Mesenchymal stem cell (in vitro differentiated cells and primary cell): ENCODE measurements around the gene PAX5.

Source experiments
- DNase-seq: peaks from one replicate; pipeline ENCODE4 v3.0.0-alpha.2; 2013
- H2AFZ ChIP-seq: one replicate; pipeline ENCODE4 v1.6.1; 2013; ENCODE audit warnings: low read depth, mild to moderate bottlenecking, control low read depth, inconsistent platforms, low read length, moderate library complexity
- H2AK5ac ChIP-seq: 2 replicates; pipeline ENCODE4 v1.6.1; 2013; ENCODE audit warnings: low read length, moderate library complexity, mild to moderate bottlenecking, inconsistent platforms; ENCODE audit not compliant: severe bottlenecking
- H2BK120ac ChIP-seq: one replicate; pipeline ENCODE4 v1.6.1; 2013; ENCODE audit warnings: low read depth, mild to moderate bottlenecking, inconsistent platforms, low read length, moderate library complexity
- H2BK12ac ChIP-seq, 2 experiments: one replicate each; pipeline ENCODE4 v1.6.1; 2013; ENCODE audit warnings: inconsistent platforms in 2 of 2, low read length in 2 of 2, mild to moderate bottlenecking in 2 of 2, moderate library complexity in 2 of 2, control low read depth in 1 of 2
- H2BK15ac ChIP-seq: one replicate; pipeline ENCODE4 v1.6.1; 2013; ENCODE audit warnings: mild to moderate bottlenecking, low read depth, inconsistent platforms; ENCODE audit not compliant: poor library complexity, severe bottlenecking
- H2BK5ac ChIP-seq: 2 replicates; pipeline ENCODE4 v1.6.1; 2013; ENCODE audit warnings: low read depth, mild to moderate bottlenecking, low read length, control low read depth, inconsistent platforms; ENCODE audit not compliant: poor library complexity, severe bottlenecking
- H3K14ac ChIP-seq, 2 experiments: one replicate each; pipeline ENCODE4 v1.6.1; 2013; ENCODE audit warnings: inconsistent platforms in 2 of 2, low read length in 2 of 2, control low read depth in 1 of 2, mild to moderate bottlenecking in 1 of 2, moderate library complexity in 1 of 2
- H3K18ac ChIP-seq, 2 experiments: one replicate each; pipeline ENCODE4 v1.6.1; 2013; ENCODE audit warnings: inconsistent platforms in 2 of 2, low read length in 2 of 2, control low read depth in 1 of 2, low read depth in 1 of 2, mild to moderate bottlenecking in 1 of 2
- H3K23ac ChIP-seq, 2 experiments: one replicate each; pipeline ENCODE4 v1.6.1; 2013; ENCODE audit warnings: inconsistent platforms in 2 of 2, low read length in 2 of 2, mild to moderate bottlenecking in 2 of 2, moderate library complexity in 2 of 2, control low read depth in 1 of 2
- H3K27ac ChIP-seq: 2 replicates; pipeline ENCODE4 v1.5.1; 2013; ENCODE audit warnings: mild to moderate bottlenecking, moderate library complexity, low read length, control low read depth, inconsistent platforms; ENCODE audit not compliant: poor library complexity, severe bottlenecking
- H3K27me3 ChIP-seq, 2 experiments: 2 replicates each; pipeline versions ENCODE4 v1.6.1 to v1.7.0; 2013; ENCODE audit warnings: low read length in 2 of 2, mild to moderate bottlenecking in 2 of 2, moderate library complexity in 2 of 2, control low read depth in 1 of 2, inconsistent platforms in 1 of 2; ENCODE audit not compliant: control insufficient read depth in 1 of 2, insufficient read depth in 1 of 2
- H3K36me3 ChIP-seq, 2 experiments: 2 replicates each; pipeline versions ENCODE4 v1.6.1 to v1.7.0; 2013; ENCODE audit warnings: low read length in 2 of 2, control low read depth in 1 of 2, inconsistent platforms in 1 of 2, low read depth in 1 of 2, mild to moderate bottlenecking in 1 of 2; ENCODE audit not compliant: insufficient read depth in 2 of 2, control insufficient read depth in 1 of 2
- H3K4ac ChIP-seq, 2 experiments: one replicate each; pipeline ENCODE4 v1.6.1; 2013; ENCODE audit warnings: inconsistent platforms in 2 of 2, low read length in 2 of 2, mild to moderate bottlenecking in 2 of 2, moderate library complexity in 2 of 2, control low read depth in 1 of 2, low read depth in 1 of 2
- H3K4me1 ChIP-seq: 2 replicates; pipeline ENCODE4 v1.6.1; 2013; ENCODE audit warnings: low read depth, low read length, control low read depth; ENCODE audit not compliant: control insufficient read depth, insufficient read depth
- H3K4me2 ChIP-seq: 2 replicates; pipeline ENCODE4 v1.6.1; 2013; ENCODE audit warnings: low read length, mild to moderate bottlenecking, inconsistent platforms; ENCODE audit not compliant: poor library complexity, severe bottlenecking
- H3K4me3 ChIP-seq, 2 experiments: 2 replicates each; pipeline versions ENCODE4 v1.5.1 to v1.7.0; 2013; ENCODE audit warnings: low read length in 2 of 2, mild to moderate bottlenecking in 2 of 2, control low read depth in 1 of 2, low read depth in 1 of 2; ENCODE audit not compliant: insufficient read depth in 1 of 2
- H3K79me1 ChIP-seq: replicated peaks from 2 replicates; pipeline ENCODE4 v1.6.1; 2013; ENCODE audit warnings: mild to moderate bottlenecking, control low read depth, low read length, inconsistent platforms; ENCODE audit not compliant: poor library complexity, severe bottlenecking
- H3K9ac ChIP-seq: 2 replicates; pipeline ENCODE4 v1.7.0; 2013; ENCODE audit warnings: mild to moderate bottlenecking, low read length, moderate library complexity
- H3K9me3 ChIP-seq: 2 replicates; pipeline ENCODE4 v1.7.0; 2013; ENCODE audit warnings: mild to moderate bottlenecking, low read length; ENCODE audit not compliant: control insufficient read depth
- H4K8ac ChIP-seq: one replicate; pipeline ENCODE4 v1.6.1; 2013; ENCODE audit warnings: inconsistent platforms, mild to moderate bottlenecking, low read length, moderate library complexity
- H4K91ac ChIP-seq: one replicate; pipeline ENCODE4 v1.6.1; 2013; ENCODE audit warnings: mild to moderate bottlenecking, low read length, inconsistent platforms
- WGBS: methylation state at CpG from one replicate; pipeline ENCODE4 v1.1.7; 2013; ENCODE audit warnings: mixed read lengths; 5-methylcytosine and 5-hydroxymethylcytosine counted together

Gene PAX5

GRCh38 chr9:37040508-37041127 lies 6.5 kb upstream of the PAX5 start:
- WGBS: 51% methylated on average over 8 of the region's 8 CpGs
- H4K91ac ChIP-seq: no peak overlapping the region
- H3K4me2 ChIP-seq: no peak overlapping the region
- no peak overlapping the region for H3K9ac ChIP-seq
- H3K27ac ChIP-seq: no peak overlapping the region
- no peak overlapping the region for H2BK5ac ChIP-seq
- peaks cover 20% of the 10 kb centered on the region for H3K4me1 ChIP-seq
- no peak overlapping the region for H3K4me3 ChIP-seq
- H3K23ac ChIP-seq: no peak overlapping the region
- H3K18ac ChIP-seq: no peak overlapping the region
- H2BK120ac ChIP-seq: no peak overlapping the region
- H3K9me3 ChIP-seq: no peaks in the 10 kb centered on the region
- no peak overlapping the region for H3K4ac ChIP-seq
- no peaks in the 10 kb centered on the region for H3K79me1 ChIP-seq
- no peak overlapping the region for H4K8ac ChIP-seq
- no peak overlapping the region for H2AK5ac ChIP-seq
- no peak overlapping the region for H2BK12ac ChIP-seq
- H2BK15ac ChIP-seq: no peak overlapping the region
- no peak for DNase-seq
- H3K27me3 ChIP-seq: peaks cover 90 to 98% of the 10 kb centered on the region in 2 experiments
- H3K14ac ChIP-seq: no peak overlapping the region
- H2AFZ ChIP-seq: no peak overlapping the region
- H3K36me3 ChIP-seq: no peaks in the 10 kb centered on the region

- Histone ChIP-seq H2BK120ac (no peak overlapping the region), H3K14ac (no peak overlapping the region), H3K4me2 (no peak overlapping the region), H3K4me3 (no peak overlapping the region), H3K9me3 (no peaks in the 10 kb centered on the region), H3K36me3 (no peaks in the 10 kb centered on the region), H3K4ac (no peak overlapping the region), H3K79me1 (no peaks in the 10 kb centered on the region), H3K27ac (no peak overlapping the region), H2BK5ac (no peak overlapping the region), H3K18ac (no peak overlapping the region), H2BK15ac (no peak overlapping the region), H2BK12ac (no peak overlapping the region), H4K8ac (no peak overlapping the region), H3K27me3 (peaks cover 90 to 99% of the 10 kb centered on the region in 2 experiments), H3K9ac (no peak overlapping the region), H2AFZ (no peak overlapping the region), H2AK5ac (no peak overlapping the region), H3K4me1 (peaks cover 31% of the 10 kb centered on the region), H3K23ac (no peak overlapping the region), H4K91ac (no peak overlapping the region)
- no peak for DNase-seq
- 89% methylated on average over 12 of the region's 14 CpGs for WGBS
Measured at GRCh38 chr9:37038943-37039464, 4.9 kb upstream of the PAX5 start.

GRCh38 chr9:37038302-37038942 lies 4.4 kb upstream of the PAX5 start:
- no peak overlapping the region for H3K14ac ChIP-seq
- no peaks in the 10 kb centered on the region for H3K36me3 ChIP-seq
- peaks cover 91 to 99% of the 10 kb centered on the region in 2 experiments for H3K27me3 ChIP-seq
- H3K27ac ChIP-seq: no peak overlapping the region
- no peak overlapping the region for H4K91ac ChIP-seq
- H3K4me3 ChIP-seq: no peak overlapping the region
- no peak overlapping the region for H2AK5ac ChIP-seq
- no peak overlapping the region for H3K9ac ChIP-seq
- WGBS: 43% methylated on average over 5 of the region's 14 CpGs
- H2BK120ac ChIP-seq: no peak overlapping the region
- no peak overlapping the region for H3K4me2 ChIP-seq
- no peak overlapping the region for H2BK5ac ChIP-seq
- no peak overlapping the region for H4K8ac ChIP-seq
- DNase-seq: no peak
- H2AFZ ChIP-seq: no peak overlapping the region
- H3K4ac ChIP-seq: no peak overlapping the region
- no peaks in the 10 kb centered on the region for H3K79me1 ChIP-seq
- no peaks in the 10 kb centered on the region for H3K9me3 ChIP-seq
- no peak overlapping the region for H2BK12ac ChIP-seq
- peak overlapping the region in 1 of 2 experiments; percentile 85 for H3K23ac ChIP-seq
- peaks cover 33% of the 10 kb centered on the region for H3K4me1 ChIP-seq
- no peak overlapping the region for H2BK15ac ChIP-seq
- H3K18ac ChIP-seq: no peak overlapping the region

- WGBS: 6% methylated on average over 63 of the region's 63 CpGs
- Histone ChIP-seq H3K18ac (no peak overlapping the region), H3K4ac (no peak overlapping the region)
Measured at GRCh38 chr9:37037503-37038301, 3.6 kb upstream of the PAX5 start.

More at GRCh38 chr9:37037503-37038301, 3.6 kb upstream of the PAX5 start:
- no peak overlapping the region for H2BK5ac ChIP-seq
- peak overlapping the region; percentile 89 for H3K4me2 ChIP-seq
- peaks cover 33% of the 10 kb centered on the region for H3K4me1 ChIP-seq
- H3K27me3 ChIP-seq: peaks cover 91 to 99% of the 10 kb centered on the region in 2 experiments
- DNase-seq: no peak
- no peaks in the 10 kb centered on the region for H3K9me3 ChIP-seq
- H4K8ac ChIP-seq: no peak overlapping the region
- H3K14ac ChIP-seq: no peak overlapping the region
- H2BK15ac ChIP-seq: no peak overlapping the region
- no peak overlapping the region for H4K91ac ChIP-seq
- H3K79me1 ChIP-seq: no peaks in the 10 kb centered on the region
- H3K27ac ChIP-seq: no peak overlapping the region
- H2BK12ac ChIP-seq: no peak overlapping the region
- H3K23ac ChIP-seq: peak overlapping the region in 1 of 2 experiments; percentile 85
- no peak overlapping the region for H2BK120ac ChIP-seq
- no peak overlapping the region for H3K9ac ChIP-seq
- peak overlapping the region; percentile 36 for H2AFZ ChIP-seq
- peak overlapping the region; percentile 8 to 81 for H3K4me3 ChIP-seq
- no peaks in the 10 kb centered on the region for H3K36me3 ChIP-seq
- H2AK5ac ChIP-seq: no peak overlapping the region
